DMS 273 (cell line): ENCODE measurements around the gene ZFYVE9.
A peak's percentile ranks its signal among the peaks of the same experiment; 100 is the strongest.
"Not testable (repeated sequence)": the region's sequence is repeated elsewhere in the genome, so short reads cannot be mapped to it uniquely, and the experiment has no call there.

Experiments used
- DNase-seq: peaks from one replicate; lab custom pipeline; 2025; ENCODE audit not compliant: unreplicated experiment; lab: John Stamatoyannopoulos, UW

The ZFYVE9 gene

GRCh38 chr1:52142220-52143183 is 613 bp downstream of the ZFYVE9 start:
- peak; percentile 79 for DNase-seq

GRCh38 chr1:52145137-52145536 is 3.2 kb downstream of the ZFYVE9 start:
- no peak for DNase-seq

- DNase-seq, result not testable (repeated sequence)
Observed at GRCh38 chr1:52150445-52150844, 8.6 kb downstream of the ZFYVE9 start.

- no peak for DNase-seq
Observed at GRCh38 chr1:52150946-52151345, 9.1 kb downstream of the ZFYVE9 start.

- DNase-seq, result no peak
Observed at GRCh38 chr1:52152572-52152971, 10.7 kb downstream of the ZFYVE9 start.

- no peak for DNase-seq
Observed at GRCh38 chr1:52153010-52153409, 11.1 kb downstream of the ZFYVE9 start.

GRCh38 chr1:52153898-52154297 is 12.0 kb downstream of the ZFYVE9 start:
- peak; percentile 22 for DNase-seq

GRCh38 chr1:52156460-52156859 is 14.6 kb downstream of the ZFYVE9 start:
- DNase-seq, result no peak

GRCh38 chr1:52157582-52157981 is 15.7 kb downstream of the ZFYVE9 start:
- peak; percentile 29 for DNase-seq

- no peak for DNase-seq
Observed at GRCh38 chr1:52158218-52158617, 16.3 kb downstream of the ZFYVE9 start.

- no peak for DNase-seq
Observed at GRCh38 chr1:52159033-52159789, 17.3 kb downstream of the ZFYVE9 start.

- DNase-seq, result no peak
Observed at GRCh38 chr1:52162947-52163346, 21.1 kb downstream of the ZFYVE9 start.

- no peak for DNase-seq
Observed at GRCh38 chr1:52164604-52165003, 22.7 kb downstream of the ZFYVE9 start.

- DNase-seq, result peak; percentile 24
Observed at GRCh38 chr1:52166996-52167753, 25.3 kb downstream of the ZFYVE9 start.

GRCh38 chr1:52168373-52169080 is 26.6 kb downstream of the ZFYVE9 start:
- no peak for DNase-seq

GRCh38 chr1:52171149-52171548 is 29.3 kb downstream of the ZFYVE9 start:
- DNase-seq, result not testable (repeated sequence)

- no peak for DNase-seq
Observed at GRCh38 chr1:52179073-52179472, 37.2 kb downstream of the ZFYVE9 start.

- DNase-seq, result no peak
Observed at GRCh38 chr1:52180176-52180575, 38.3 kb downstream of the ZFYVE9 start.

- DNase-seq, result not testable (repeated sequence)
Observed at GRCh38 chr1:52181759-52182158, 39.9 kb downstream of the ZFYVE9 start.

GRCh38 chr1:52182328-52182727 is 40.4 kb downstream of the ZFYVE9 start:
- not testable (repeated sequence) for DNase-seq
